Astrocyte (in vitro differentiated cells and primary cell): Measurements from ENCODE around the gene SLC9B1. TPM values are rescaled to one million over a fixed set of nuclear protein-coding genes. Genes with fewer than 3 reads are reported as not detected.

ENCODE experiments used
- DNase-seq: peaks from one replicate; pipeline ENCODE4 v3.0.0-alpha.2; 2010; ENCODE audit warnings: low read depth
- FAIRE-seq: peaks from 2 replicates; lab custom pipeline; 2011; peaks lifted over from hg19 to GRCh38; lab: Jason Lieb, UNC
- H2AFZ ChIP-seq: 2 replicates; pipeline ENCODE4 v1.6.0; 2012; ENCODE audit warnings: low read depth, low read length, inconsistent platforms
- H3K27ac ChIP-seq: 2 replicates; pipeline ENCODE4 v1.5.1; 2011; ENCODE audit warnings: low read depth, low read length, inconsistent platforms
- H3K27me3 ChIP-seq: 2 replicates; pipeline ENCODE4 v1.6.0; 2011; ENCODE audit warnings: low read length, inconsistent platforms; ENCODE audit not compliant: insufficient read depth
- H3K36me3 ChIP-seq: 2 replicates; pipeline ENCODE4 v1.5.1; 2011; ENCODE audit warnings: low read length, inconsistent platforms; ENCODE audit not compliant: insufficient read depth
- H3K4me1 ChIP-seq: 2 replicates; pipeline ENCODE4 v1.5.1; 2011; ENCODE audit warnings: low read length, inconsistent platforms; ENCODE audit not compliant: insufficient read depth
- H3K4me2 ChIP-seq: 2 replicates; pipeline ENCODE4 v1.6.0; 2012; ENCODE audit warnings: low read length, inconsistent platforms
- H3K4me3 ChIP-seq: 2 replicates; pipeline ENCODE4 v1.5.1; 2011; ENCODE audit warnings: low read depth, mild to moderate bottlenecking, low read length, inconsistent platforms; ENCODE audit not compliant: insufficient read depth
- H3K79me2 ChIP-seq: 2 replicates; pipeline ENCODE4 v1.6.0; 2012; ENCODE audit warnings: mild to moderate bottlenecking, low read length, inconsistent platforms; ENCODE audit not compliant: insufficient read depth
- H3K9ac ChIP-seq: 2 replicates; pipeline ENCODE4 v1.6.0; 2012; ENCODE audit warnings: mild to moderate bottlenecking, low read length, inconsistent platforms
- H3K9me3 ChIP-seq: 2 replicates; pipeline ENCODE4 v1.5.1; 2012; ENCODE audit warnings: low read depth, mild to moderate bottlenecking, low read length, inconsistent platforms; ENCODE audit not compliant: insufficient read depth
- H4K20me1 ChIP-seq: 2 replicates; pipeline ENCODE4 v1.6.0; 2012; ENCODE audit warnings: low read length, inconsistent platforms; ENCODE audit not compliant: insufficient read depth
- H3K27ac Mint-ChIP-seq: one replicate; pipeline ENCODE4 v1.8.0; 2021; ENCODE audit warnings: mild to moderate bottlenecking, mixed read lengths; ENCODE audit not compliant: unreplicated experiment
- H3K27me3 Mint-ChIP-seq: one replicate; pipeline ENCODE4 v1.8.0; 2021; ENCODE audit warnings: low read depth, mixed read lengths; ENCODE audit not compliant: unreplicated experiment
- H3K36me3 Mint-ChIP-seq: one replicate; pipeline ENCODE4 v1.8.0; 2021; ENCODE audit warnings: low read depth, mixed read lengths; ENCODE audit not compliant: unreplicated experiment
- H3K4me1 Mint-ChIP-seq: one replicate; pipeline ENCODE4 v1.8.0; 2021; ENCODE audit warnings: low read depth, mixed read lengths; ENCODE audit not compliant: unreplicated experiment
- H3K4me3 Mint-ChIP-seq: one replicate; pipeline ENCODE4 v1.8.0; 2021; ENCODE audit warnings: mild to moderate bottlenecking, moderate library complexity, mixed read lengths; ENCODE audit not compliant: unreplicated experiment
- H3K9me3 Mint-ChIP-seq: one replicate; pipeline ENCODE4 v1.8.0; 2021; ENCODE audit warnings: mild to moderate bottlenecking, mixed read lengths; ENCODE audit not compliant: unreplicated experiment
- EZH2 ChIP-seq: IDR thresholded peaks from 2 replicates; pipeline ENCODE4 v1.6.1; 2012; ENCODE audit warnings: mild to moderate bottlenecking, low read length, inconsistent platforms; ENCODE audit not compliant: insufficient read depth
- total RNA-seq: library from RNA; stranded (reverse); gene quantifications from 2 replicates; pipeline ENCODE4 v1.2.1, GENCODE V29; 2021
- TF ChIP-seq, protein P1 (sequence below): IDR thresholded peaks from 2 replicates; pipeline ENCODE4 v1.5.1; 2011; ENCODE audit warnings: low read depth, mild to moderate bottlenecking, inconsistent platforms, low read length, moderate library complexity; ENCODE audit not compliant: insufficient read depth

The SLC9B1 gene
- total RNA-seq, 1 donor from 2014 or later = 0.16 TPM

DNA sequence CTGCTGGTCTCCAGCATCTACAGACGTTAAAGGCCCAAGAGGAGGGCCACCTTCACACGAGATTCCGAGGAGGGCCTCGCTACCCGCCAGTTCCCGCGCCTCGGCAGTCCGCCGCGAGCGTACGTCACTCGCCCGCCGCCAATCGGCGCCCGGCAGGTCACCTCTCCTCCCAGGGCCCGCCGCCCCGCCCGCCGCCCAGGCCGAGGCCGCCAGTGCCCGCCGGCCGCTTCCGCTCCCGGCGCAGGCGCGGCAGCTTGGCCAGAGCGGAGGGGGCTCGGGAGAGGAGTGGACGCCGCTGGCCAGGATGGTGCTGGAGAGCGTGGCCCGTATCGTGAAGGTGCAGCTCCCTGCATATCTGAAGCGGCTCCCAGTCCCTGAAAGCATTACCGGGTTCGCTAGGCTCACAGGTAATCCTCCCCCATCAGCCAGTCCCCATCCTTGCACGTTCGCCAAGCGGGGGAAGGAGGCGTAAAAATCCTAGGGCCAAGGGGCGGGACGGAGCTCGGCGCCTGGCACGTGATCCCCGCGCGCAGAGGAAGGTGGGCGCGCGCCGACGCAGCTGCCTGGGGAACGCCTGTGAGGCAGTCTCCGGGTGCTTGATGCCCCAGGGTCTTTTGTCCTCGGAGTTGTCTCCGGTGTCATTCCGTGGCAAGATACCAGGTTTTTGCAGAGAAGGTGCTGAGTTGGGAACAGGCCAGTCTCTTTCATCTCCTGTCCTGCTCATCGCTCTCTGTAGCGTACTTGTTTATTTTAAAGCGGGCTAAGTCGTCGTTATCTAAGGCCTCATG lies 150.5 kb downstream of the SLC9B1 start, which contains the start of gene CISD2:
Gene CISD2, plus strand, starts transcription at position 212 of the 788 bp plus-strand sequence. Its CDS starts 93 bp downstream, at position 305.
- peaks cover 8% of the 10 kb centered on the region for H3K4me1 Mint-ChIP-seq
- peak within 1 kb of the TSS; percentile 99 for H2AFZ ChIP-seq

DNA sequence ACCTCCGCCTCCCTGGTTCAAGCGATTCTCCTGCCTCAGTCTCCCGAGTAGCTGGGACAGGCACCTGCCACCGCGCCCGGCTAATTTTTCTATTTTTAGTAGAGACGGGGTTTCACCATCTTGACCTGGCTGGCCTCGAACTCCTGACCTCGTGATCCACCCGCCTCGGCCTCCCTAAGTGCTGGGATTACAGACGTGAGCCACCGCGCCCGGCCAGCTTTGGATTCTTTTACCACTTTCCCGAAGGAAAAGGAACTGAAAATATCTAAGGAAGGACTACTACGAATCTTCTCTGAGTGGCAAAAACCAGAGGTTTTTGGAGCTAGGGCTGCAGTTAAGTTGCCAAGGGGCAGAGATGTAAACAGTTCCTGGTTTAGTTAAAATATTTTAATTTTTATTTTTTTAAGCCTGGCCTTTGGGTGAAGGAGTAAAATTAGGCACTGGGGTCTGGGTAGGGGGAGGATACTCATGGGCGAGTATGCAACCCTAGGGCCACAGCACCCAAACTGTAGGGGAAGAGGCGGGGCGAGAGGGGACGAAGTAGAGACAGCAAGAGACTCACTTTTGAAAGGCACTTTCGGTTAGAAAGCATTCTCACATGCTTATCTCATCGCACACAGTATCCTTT lies 151.2 kb downstream of the SLC9B1 start:
- H3K36me3 ChIP-seq = no peaks in the 10 kb centered on the region
- H3K36me3 Mint-ChIP-seq = peaks cover 2% of the 10 kb centered on the region
- H3K27ac Mint-ChIP-seq = peak overlapping the region; percentile 93
- H3K4me3 ChIP-seq = peak overlapping the region; percentile 85
- peaks cover 8% of the 10 kb centered on the region for H3K4me1 Mint-ChIP-seq
- FAIRE-seq = no peak
- H4K20me1 ChIP-seq = no peaks in the 10 kb centered on the region
- peak overlapping the region; percentile 85 for H3K4me3 Mint-ChIP-seq
- no peak for DNase-seq
- H3K9me3 ChIP-seq = no peaks in the 10 kb centered on the region
- no peaks in the 10 kb centered on the region for H3K9me3 Mint-ChIP-seq
- H3K27me3 Mint-ChIP-seq = no peaks in the 10 kb centered on the region
- no peaks in the 10 kb centered on the region for H3K27me3 ChIP-seq
- peak overlapping the region; percentile 90 for H3K27ac ChIP-seq
- H2AFZ ChIP-seq = peak overlapping the region; percentile 99
- TF ChIP-seq, protein P1, sequence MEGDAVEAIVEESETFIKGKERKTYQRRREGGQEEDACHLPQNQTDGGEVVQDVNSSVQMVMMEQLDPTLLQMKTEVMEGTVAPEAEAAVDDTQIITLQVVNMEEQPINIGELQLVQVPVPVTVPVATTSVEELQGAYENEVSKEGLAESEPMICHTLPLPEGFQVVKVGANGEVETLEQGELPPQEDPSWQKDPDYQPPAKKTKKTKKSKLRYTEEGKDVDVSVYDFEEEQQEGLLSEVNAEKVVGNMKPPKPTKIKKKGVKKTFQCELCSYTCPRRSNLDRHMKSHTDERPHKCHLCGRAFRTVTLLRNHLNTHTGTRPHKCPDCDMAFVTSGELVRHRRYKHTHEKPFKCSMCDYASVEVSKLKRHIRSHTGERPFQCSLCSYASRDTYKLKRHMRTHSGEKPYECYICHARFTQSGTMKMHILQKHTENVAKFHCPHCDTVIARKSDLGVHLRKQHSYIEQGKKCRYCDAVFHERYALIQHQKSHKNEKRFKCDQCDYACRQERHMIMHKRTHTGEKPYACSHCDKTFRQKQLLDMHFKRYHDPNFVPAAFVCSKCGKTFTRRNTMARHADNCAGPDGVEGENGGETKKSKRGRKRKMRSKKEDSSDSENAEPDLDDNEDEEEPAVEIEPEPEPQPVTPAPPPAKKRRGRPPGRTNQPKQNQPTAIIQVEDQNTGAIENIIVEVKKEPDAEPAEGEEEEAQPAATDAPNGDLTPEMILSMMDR = no peak
- no peak for TF ChIP-seq EZH2
- H3K79me2 ChIP-seq = peaks cover 41% of the 10 kb centered on the region
- peaks cover 6% of the 10 kb centered on the region for H3K4me1 ChIP-seq
- H3K4me2 ChIP-seq = peak overlapping the region; percentile 88
- peak overlapping the region; percentile 94 for H3K9ac ChIP-seq

More for the DNA sequence above, 150.5 kb downstream of the SLC9B1 start, which contains the start of gene CISD2:
- Mint-ChIP-seq H3K27me3 (no peaks in the 10 kb centered on the region), H3K9me3 (no peaks in the 10 kb centered on the region), H3K27ac (peak within 1 kb of the TSS; percentile 93), H3K36me3 (peaks cover 3% of the 10 kb centered on the region), H3K4me3 (peak within 1 kb of the TSS; percentile 93)
- TF ChIP-seq, protein P1 = no peak
- TF ChIP-seq EZH2 = no peak
- FAIRE-seq (no peak), DNase-seq (peak; percentile 80)
- no peaks in the 10 kb centered on the region for H4K20me1 ChIP-seq
- peaks cover 48% of the 10 kb centered on the region for H3K79me2 ChIP-seq
- H3K4me1 ChIP-seq = peaks cover 6% of the 10 kb centered on the region
- peak within 1 kb of the TSS; percentile 90 for H3K27ac ChIP-seq
- peak within 1 kb of the TSS; percentile 94 for H3K9ac ChIP-seq
- no peaks in the 10 kb centered on the region for H3K9me3 ChIP-seq
- no peaks in the 10 kb centered on the region for H3K27me3 ChIP-seq
- H3K36me3 ChIP-seq = no peaks in the 10 kb centered on the region
- H3K4me3 ChIP-seq = peak within 1 kb of the TSS; percentile 85
- peak within 1 kb of the TSS; percentile 88 for H3K4me2 ChIP-seq
